HUES6 (cell line): ENCODE measurements around the gene SEMA6B.

ENCODE experiments used
- H3K27ac ChIP-seq: 2 replicates; pipeline ENCODE4 v1.7.0; 2013; ENCODE audit warnings: low read depth, mild to moderate bottlenecking, low read length, inconsistent platforms
- H3K27me3 ChIP-seq: 2 replicates; pipeline ENCODE4 v1.6.1; 2013; ENCODE audit warnings: low read length; ENCODE audit not compliant: control insufficient read depth, insufficient read depth
- H3K36me3 ChIP-seq: 2 replicates; pipeline ENCODE4 v1.6.1; 2013; ENCODE audit warnings: low read length; ENCODE audit not compliant: control insufficient read depth, insufficient read depth
- H3K4me1 ChIP-seq: 2 replicates; pipeline ENCODE4 v1.6.1; 2013; ENCODE audit warnings: low read length; ENCODE audit not compliant: control insufficient read depth, insufficient read depth
- H3K4me3 ChIP-seq: 2 replicates; pipeline ENCODE4 v1.5.1; 2013; ENCODE audit warnings: low read depth, low read length
- H3K9ac ChIP-seq: one replicate; pipeline ENCODE4 v1.6.1; 2013; ENCODE audit warnings: mild to moderate bottlenecking, low read length
- H3K9me3 ChIP-seq: 2 replicates; pipeline ENCODE4 v1.6.1; 2013; ENCODE audit warnings: low read depth, low read length; ENCODE audit not compliant: control insufficient read depth, insufficient read depth

The SEMA6B gene

GRCh38 chr19:4512070-4512469 lies 47.4 kb downstream of the SEMA6B start:
- Histone ChIP-seq H3K9me3 (no peaks in the 10 kb centered on the region), H3K9ac (no peak overlapping the region), H3K36me3 (no peaks in the 10 kb centered on the region; the same call in 1 of the 2 replicates), H3K27me3 (peaks cover 51% of the 10 kb centered on the region), H3K27ac (no peak overlapping the region), H3K4me3 (no peak overlapping the region), H3K4me1 (peaks cover 3% of the 10 kb centered on the region; the same call in 1 of the 2 replicates)

- H3K4me3 ChIP-seq, result no peak overlapping the region
- peaks cover 4% of the 10 kb centered on the region; the same call in 1 of the 2 replicates for H3K36me3 ChIP-seq
- no peak overlapping the region for H3K27ac ChIP-seq
- H3K9me3 ChIP-seq, result no peaks in the 10 kb centered on the region
- peaks cover 1% of the 10 kb centered on the region; the same call in 1 of the 2 replicates for H3K4me1 ChIP-seq
- H3K27me3 ChIP-seq, result peaks cover 48% of the 10 kb centered on the region
- no peak overlapping the region for H3K9ac ChIP-seq
These were observed 48.0 kb downstream of the SEMA6B start for GRCh38 chr19:4511300-4512054.

GRCh38 chr19:4510435-4511255 lies 48.8 kb downstream of the SEMA6B start:
- H3K9ac ChIP-seq, result no peak overlapping the region
- H3K9me3 ChIP-seq, result no peaks in the 10 kb centered on the region
- peaks cover 9% of the 10 kb centered on the region for H3K36me3 ChIP-seq
- no peak overlapping the region for H3K4me3 ChIP-seq
- H3K27ac ChIP-seq, result no peak overlapping the region
- peaks cover 39% of the 10 kb centered on the region for H3K27me3 ChIP-seq
- no peaks in the 10 kb centered on the region for H3K4me1 ChIP-seq

- H3K4me3 ChIP-seq, result no peak overlapping the region
- no peaks in the 10 kb centered on the region for H3K4me1 ChIP-seq
- H3K9me3 ChIP-seq, result no peaks in the 10 kb centered on the region
- H3K36me3 ChIP-seq, result peaks cover 27% of the 10 kb centered on the region
- H3K27me3 ChIP-seq, result peaks cover 34% of the 10 kb centered on the region
- H3K27ac ChIP-seq, result no peak overlapping the region
- no peak overlapping the region for H3K9ac ChIP-seq
These were observed 50.8 kb downstream of the SEMA6B start for GRCh38 chr19:4508698-4509097.

GRCh38 chr19:4507804-4508203 lies 51.7 kb downstream of the SEMA6B start:
- Histone ChIP-seq H3K9me3 (no peaks in the 10 kb centered on the region), H3K4me3 (no peak overlapping the region), H3K36me3 (peaks cover 34% of the 10 kb centered on the region), H3K27me3 (peaks cover 25% of the 10 kb centered on the region), H3K27ac (no peak overlapping the region), H3K4me1 (no peaks in the 10 kb centered on the region), H3K9ac (no peak overlapping the region)

- H3K4me1 ChIP-seq, result no peaks in the 10 kb centered on the region
- H3K9ac ChIP-seq, result no peak overlapping the region
These were observed 52.4 kb downstream of the SEMA6B start for GRCh38 chr19:4507150-4507452.

GRCh38 chr19:4506449-4507149 lies 52.9 kb downstream of the SEMA6B start:
- Histone ChIP-seq H3K9me3 (no peaks in the 10 kb centered on the region), H3K36me3 (peaks cover 46% of the 10 kb centered on the region), H3K27me3 (peaks cover 14% of the 10 kb centered on the region), H3K4me3 (no peak overlapping the region), H3K4me1 (no peaks in the 10 kb centered on the region), H3K27ac (no peak overlapping the region), H3K9ac (peak overlapping the region; percentile 24)

More at GRCh38 chr19:4507150-4507452, 52.4 kb downstream of the SEMA6B start:
- Histone ChIP-seq H3K27ac (no peak overlapping the region), H3K4me3 (no peak overlapping the region), H3K9me3 (no peaks in the 10 kb centered on the region), H3K36me3 (peaks cover 41% of the 10 kb centered on the region), H3K27me3 (peaks cover 19% of the 10 kb centered on the region)

- Histone ChIP-seq H3K27ac (no peak overlapping the region), H3K9me3 (no peaks in the 10 kb centered on the region), H3K36me3 (peaks cover 54% of the 10 kb centered on the region), H3K27me3 (peaks cover 6% of the 10 kb centered on the region), H3K4me3 (no peak overlapping the region), H3K9ac (no peak overlapping the region), H3K4me1 (no peaks in the 10 kb centered on the region)
These were observed 53.7 kb downstream of the SEMA6B start for GRCh38 chr19:4505570-4506448.

GRCh38 chr19:4504891-4505569 lies 54.5 kb downstream of the SEMA6B start:
- H3K36me3 ChIP-seq, result peaks cover 61% of the 10 kb centered on the region
- no peaks in the 10 kb centered on the region for H3K4me1 ChIP-seq
- H3K9me3 ChIP-seq, result no peaks in the 10 kb centered on the region
- H3K27me3 ChIP-seq, result no peaks in the 10 kb centered on the region
- H3K27ac ChIP-seq, result no peak overlapping the region
- no peak overlapping the region for H3K4me3 ChIP-seq
- no peak overlapping the region for H3K9ac ChIP-seq

GRCh38 chr19:4504297-4504701 lies 55.2 kb downstream of the SEMA6B start:
- H3K27ac ChIP-seq, result no peak overlapping the region
- H3K4me3 ChIP-seq, result no peak overlapping the region
- H3K9ac ChIP-seq, result no peak overlapping the region
- H3K36me3 ChIP-seq, result peaks cover 67% of the 10 kb centered on the region
- no peaks in the 10 kb centered on the region for H3K4me1 ChIP-seq
- no peaks in the 10 kb centered on the region for H3K27me3 ChIP-seq
- no peaks in the 10 kb centered on the region for H3K9me3 ChIP-seq
